Lung (tissue), 12 donors: Measurements from ENCODE around the gene KRTAP5-5. TPM values are rescaled to one million over a fixed set of nuclear protein-coding genes. Genes with fewer than 3 reads are reported as not detected.

Experiments
- ATAC-seq: fragments of 200-7000 bp; cut with Tn5 transposase; one replicate; pipeline ENCODE4 v1.9.1; 2020; ENCODE audit warnings: moderate number of reproducible peaks; ENCODE audit not compliant: insufficient read depth, low FRiP score
- DNase-seq, 3 donors: peaks; one replicate each; pipeline ENCODE4 v3.0.0-alpha.2; 2013 to 2017
- H3K27ac ChIP-seq, 2 donors: one replicate each; pipeline ENCODE4 v1.5.1; 2013; ENCODE audit warnings: mild to moderate bottlenecking in 2 of 2, moderate library complexity in 2 of 2, control low read depth in 1 of 2, inconsistent platforms in 1 of 2, low read depth in 1 of 2, low read length in 1 of 2
- H3K27me3 ChIP-seq, 3 donors: one replicate each; pipeline ENCODE4 v1.5.1; 2013; ENCODE audit warnings: low read length in 2 of 3; ENCODE audit not compliant: control insufficient read depth in 3 of 3, insufficient read depth in 3 of 3
- H3K36me3 ChIP-seq, 4 donors: one replicate each; pipeline ENCODE4 v1.5.1; 2013; ENCODE audit warnings: low read length in 4 of 4, mild to moderate bottlenecking in 1 of 4, moderate library complexity in 1 of 4; ENCODE audit not compliant: control insufficient read depth in 4 of 4, insufficient read depth in 4 of 4
- H3K4me1 ChIP-seq, 5 donors: one replicate each; pipeline ENCODE4 v1.5.1; 2013; ENCODE audit warnings: low read length in 5 of 5, mild to moderate bottlenecking in 2 of 5, moderate library complexity in 1 of 5; ENCODE audit not compliant: control insufficient read depth in 5 of 5, insufficient read depth in 5 of 5
- H3K4me3 ChIP-seq: one replicate; pipeline ENCODE4 v1.5.1; 2013; ENCODE audit warnings: mild to moderate bottlenecking, control low read depth, moderate library complexity
- H3K9ac ChIP-seq, 2 donors: one replicate each; pipeline ENCODE4 v1.5.1; 2013; ENCODE audit warnings: low read length in 2 of 2, control low read depth in 1 of 2; ENCODE audit not compliant: insufficient read depth in 1 of 2
- H3K9me3 ChIP-seq, 4 donors: one replicate each; pipeline ENCODE4 v1.5.1; 2013; ENCODE audit warnings: low read length in 3 of 4, mild to moderate bottlenecking in 1 of 4, moderate library complexity in 1 of 4; ENCODE audit not compliant: control insufficient read depth in 4 of 4, insufficient read depth in 3 of 4
- CTCF ChIP-seq: IDR thresholded peaks from 2 replicates; pipeline ENCODE4 v1.5.1; 2012; ENCODE audit warnings: mild to moderate bottlenecking; ENCODE audit errors: control extremely low read depth, extremely low read depth
- WGBS, 2 donors: extraction: QIAGEN DNeasy Blood & Tissue Kit; methylation state at CpG; one replicate each; pipeline ENCODE4 v1.1.7; 2013; 5-methylcytosine and 5-hydroxymethylcytosine counted together
- polyA plus RNA-seq, 2 donors: library from polyadenylated mRNA; stranded (reverse); fragments of 200-250 nt; gene quantifications; one replicate each; pipeline ENCODE4 v1.2.1, GENCODE V29; 2013
- total RNA-seq, 2 donors: library from RNA; depleted of rRNA in 1 of 2; stranded (reverse); fragments of >200 nt in 1 of 2; gene quantifications; one replicate each; pipeline ENCODE4 v1.2.1, GENCODE V29; 2014 to 2021
- donor health status: control.
- donor health status: control.
- donor health status: Bipolar disorder and iron deficiency.
- donor health status: healthy.
- donor health status: DM: yes; HTN: yes; CAD: no.

KRTAP5-5 gene
- total and polyA plus RNA-seq, 4 donors: not detected

- Histone ChIP-seq H3K4me1 (peaks cover 0 to 20% (median 2%) of the 10 kb centered on the region in 5 donors), H3K27me3 (peaks cover 0 to 6% (median 0%) of the 10 kb centered on the region in 3 donors)
- 62 to 84% methylated on average over 21 of the region's 21 CpGs for WGBS, 2 donors
Measured at GRCh38 chr11:1674173-1675131, 44.9 kb downstream of the KRTAP5-5 start.

GRCh38 chr11:1675536-1676228, 46.1 kb downstream of the KRTAP5-5 start:
- no peak overlapping the region for H3K4me3 ChIP-seq
- no peak overlapping the region for H3K9ac ChIP-seq
- peaks cover 0 to 6% (median 2%) of the 10 kb centered on the region in 3 donors for H3K27me3 ChIP-seq
- DNase-seq (no peak), ATAC-seq (no peak)
- no peaks in the 10 kb centered on the region for H3K36me3 ChIP-seq
- no peak for TF ChIP-seq CTCF
- peaks cover 0 to 6% (median 0%) of the 10 kb centered on the region in 4 donors for H3K9me3 ChIP-seq
- no peak overlapping the region for H3K27ac ChIP-seq
- 75 to 86% methylated on average over 11 of the region's 11 CpGs for WGBS, 2 donors
- peaks cover 0 to 18% (median 2%) of the 10 kb centered on the region in 5 donors for H3K4me1 ChIP-seq

More at GRCh38 chr11:1674173-1675131, 44.9 kb downstream of the KRTAP5-5 start:
- peak in 1 of 3 donors; percentile 26 for DNase-seq
- H3K9ac ChIP-seq: no peak overlapping the region
- peaks cover 0 to 5% (median 0%) of the 10 kb centered on the region in 4 donors for H3K9me3 ChIP-seq
- no peak for ATAC-seq
- no peak for TF ChIP-seq CTCF
- H3K27ac ChIP-seq: no peak overlapping the region
- no peak overlapping the region for H3K4me3 ChIP-seq
- no peaks in the 10 kb centered on the region for H3K36me3 ChIP-seq

- H3K9ac ChIP-seq: no peak overlapping the region
- H3K27me3 ChIP-seq: peaks cover 0 to 6% (median 2%) of the 10 kb centered on the region in 3 donors
- WGBS, 2 donors: 93 to 97% methylated on average over 7 of the region's 7 CpGs
Measured at GRCh38 chr11:1676229-1676740, 46.7 kb downstream of the KRTAP5-5 start.

More at GRCh38 chr11:1676229-1676740, 46.7 kb downstream of the KRTAP5-5 start:
- no peak for ATAC-seq
- no peaks in the 10 kb centered on the region for H3K36me3 ChIP-seq
- peaks cover 0 to 18% (median 2%) of the 10 kb centered on the region in 5 donors for H3K4me1 ChIP-seq
- DNase-seq: no peak
- peaks cover 0 to 3% (median 0%) of the 10 kb centered on the region in 4 donors for H3K9me3 ChIP-seq
- H3K27ac ChIP-seq: no peak overlapping the region
- no peak overlapping the region for H3K4me3 ChIP-seq
- TF ChIP-seq CTCF: no peak
